HG03045 (cell line): ENCODE measurements around the gene PLEKHG2.
"Not testable (repeated sequence)": the region's sequence is repeated elsewhere in the genome, so short reads cannot be mapped to it uniquely, and the experiment has no call there.

Experiments
- ATAC-seq: cut with Tn5 transposase; IDR thresholded peaks from one replicate; pipeline ENCODE4 v1.9.1; 2021; ENCODE audit warnings: mild to moderate bottlenecking, moderate library complexity; ENCODE audit not compliant: unreplicated experiment

Gene PLEKHG2, protein sequence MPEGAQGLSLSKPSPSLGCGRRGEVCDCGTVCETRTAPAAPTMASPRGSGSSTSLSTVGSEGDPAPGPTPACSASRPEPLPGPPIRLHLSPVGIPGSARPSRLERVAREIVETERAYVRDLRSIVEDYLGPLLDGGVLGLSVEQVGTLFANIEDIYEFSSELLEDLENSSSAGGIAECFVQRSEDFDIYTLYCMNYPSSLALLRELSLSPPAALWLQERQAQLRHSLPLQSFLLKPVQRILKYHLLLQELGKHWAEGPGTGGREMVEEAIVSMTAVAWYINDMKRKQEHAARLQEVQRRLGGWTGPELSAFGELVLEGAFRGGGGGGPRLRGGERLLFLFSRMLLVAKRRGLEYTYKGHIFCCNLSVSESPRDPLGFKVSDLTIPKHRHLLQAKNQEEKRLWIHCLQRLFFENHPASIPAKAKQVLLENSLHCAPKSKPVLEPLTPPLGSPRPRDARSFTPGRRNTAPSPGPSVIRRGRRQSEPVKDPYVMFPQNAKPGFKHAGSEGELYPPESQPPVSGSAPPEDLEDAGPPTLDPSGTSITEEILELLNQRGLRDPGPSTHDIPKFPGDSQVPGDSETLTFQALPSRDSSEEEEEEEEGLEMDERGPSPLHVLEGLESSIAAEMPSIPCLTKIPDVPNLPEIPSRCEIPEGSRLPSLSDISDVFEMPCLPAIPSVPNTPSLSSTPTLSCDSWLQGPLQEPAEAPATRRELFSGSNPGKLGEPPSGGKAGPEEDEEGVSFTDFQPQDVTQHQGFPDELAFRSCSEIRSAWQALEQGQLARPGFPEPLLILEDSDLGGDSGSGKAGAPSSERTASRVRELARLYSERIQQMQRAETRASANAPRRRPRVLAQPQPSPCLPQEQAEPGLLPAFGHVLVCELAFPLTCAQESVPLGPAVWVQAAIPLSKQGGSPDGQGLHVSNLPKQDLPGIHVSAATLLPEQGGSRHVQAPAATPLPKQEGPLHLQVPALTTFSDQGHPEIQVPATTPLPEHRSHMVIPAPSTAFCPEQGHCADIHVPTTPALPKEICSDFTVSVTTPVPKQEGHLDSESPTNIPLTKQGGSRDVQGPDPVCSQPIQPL (N-terminal part only)

GRCh38 chr19:39412100-39412866 is at the start of gene PLEKHG2:
PLEKHG2 (plus strand) TSS chr19:39412669; CDS start chr19:39414087, 1,418 bp downstream.
- peak; percentile 55 for ATAC-seq

DNA sequence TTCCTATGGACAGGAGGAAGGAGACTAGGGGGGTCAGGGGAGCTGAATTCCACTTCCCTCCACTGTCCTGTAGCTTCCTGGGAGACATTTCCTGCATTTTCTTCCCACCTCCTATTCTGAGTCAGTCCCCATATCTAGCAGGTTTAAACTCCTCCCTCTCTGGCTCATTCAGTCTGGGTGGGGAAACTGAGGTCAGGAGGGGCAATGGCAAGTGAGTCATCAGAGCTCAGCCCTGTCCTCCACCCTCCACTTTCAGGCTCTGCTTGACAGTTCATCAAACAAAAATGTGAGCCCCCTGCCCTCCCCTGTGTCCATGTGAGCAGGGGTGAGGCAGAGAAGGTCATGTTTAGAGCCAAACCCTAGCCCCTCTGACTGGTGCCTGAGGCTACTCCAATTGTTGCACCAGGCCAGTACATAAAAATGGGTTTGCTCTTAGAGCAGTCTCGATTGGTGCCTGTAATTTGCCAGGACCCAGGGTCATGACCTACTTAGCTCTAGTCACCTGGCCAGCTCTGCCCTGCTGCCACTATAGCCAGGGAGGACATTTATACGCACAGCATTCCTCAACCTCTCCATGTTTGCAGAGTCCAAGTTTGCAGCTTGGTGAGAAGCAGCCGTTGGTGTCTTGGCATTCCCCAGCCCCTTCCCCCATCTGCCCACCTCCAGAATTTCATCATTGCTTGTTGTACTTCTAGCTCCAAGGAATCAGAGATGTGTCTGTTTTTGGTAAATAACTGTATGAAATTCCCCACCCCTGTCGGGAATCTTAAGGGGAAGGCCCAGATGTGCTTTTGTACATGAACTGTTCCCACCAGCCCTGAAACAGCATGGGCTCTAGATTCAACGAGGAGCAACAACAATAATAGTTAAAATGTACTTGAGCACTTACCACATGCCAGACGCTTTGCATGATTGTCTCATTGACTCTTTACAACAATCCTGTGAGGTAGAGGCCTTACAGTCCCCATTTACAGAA is 49.5 kb upstream of the PLEKHG2 start:
- ATAC-seq, result no peak

GRCh38 chr19:39363901-39364457 is 48.5 kb upstream of the PLEKHG2 start:
- ATAC-seq, result no peak

GRCh38 chr19:39365531-39365930 is 46.9 kb upstream of the PLEKHG2 start:
- no peak for ATAC-seq

DNA sequence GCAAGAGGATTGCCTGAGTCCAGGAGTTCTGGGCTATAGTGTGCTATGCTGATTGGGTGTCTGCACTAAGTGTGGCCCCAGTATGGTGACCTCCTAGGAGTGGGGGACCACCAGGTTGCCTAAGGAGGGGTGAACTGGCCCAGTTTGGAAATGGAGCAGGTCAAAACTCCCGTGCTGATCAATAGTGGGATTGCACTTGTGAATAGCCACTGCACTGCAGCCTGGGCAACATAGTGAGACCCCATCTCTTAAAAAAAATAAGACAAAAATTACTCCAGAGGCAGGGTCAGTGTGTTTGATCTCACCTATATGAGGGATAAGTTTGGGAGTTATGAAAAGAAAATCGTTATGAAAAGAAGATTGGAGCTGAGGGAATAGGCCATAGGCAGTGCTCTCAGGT is 43.3 kb upstream of the PLEKHG2 start:
- ATAC-seq, result no peak

GRCh38 chr19:39370735-39371134 is 41.7 kb upstream of the PLEKHG2 start:
- no peak for ATAC-seq

GRCh38 chr19:39372047-39372802 is 40.2 kb upstream of the PLEKHG2 start:
- ATAC-seq, result no peak

DNA sequence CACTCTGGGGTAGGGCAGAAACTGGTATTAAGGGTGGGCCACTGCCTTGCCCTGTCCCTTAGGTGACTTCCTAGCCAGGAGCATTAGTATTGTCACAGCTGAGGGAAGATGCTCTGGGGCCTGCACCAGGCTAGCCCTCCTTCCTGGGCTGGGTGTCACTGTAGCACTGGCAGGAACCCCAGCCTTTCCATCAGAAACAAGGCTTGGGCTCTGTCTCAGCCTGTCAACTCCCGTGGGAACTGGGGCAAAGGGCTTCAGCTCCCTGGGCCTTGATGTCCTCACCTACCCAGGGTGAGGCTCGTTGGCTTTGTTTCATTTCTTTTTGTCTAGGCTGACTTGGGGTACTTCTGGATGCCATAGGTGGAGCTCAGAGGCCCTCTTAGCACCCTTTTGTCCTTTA is 39.5 kb upstream of the PLEKHG2 start:
- ATAC-seq, result no peak

DNA sequence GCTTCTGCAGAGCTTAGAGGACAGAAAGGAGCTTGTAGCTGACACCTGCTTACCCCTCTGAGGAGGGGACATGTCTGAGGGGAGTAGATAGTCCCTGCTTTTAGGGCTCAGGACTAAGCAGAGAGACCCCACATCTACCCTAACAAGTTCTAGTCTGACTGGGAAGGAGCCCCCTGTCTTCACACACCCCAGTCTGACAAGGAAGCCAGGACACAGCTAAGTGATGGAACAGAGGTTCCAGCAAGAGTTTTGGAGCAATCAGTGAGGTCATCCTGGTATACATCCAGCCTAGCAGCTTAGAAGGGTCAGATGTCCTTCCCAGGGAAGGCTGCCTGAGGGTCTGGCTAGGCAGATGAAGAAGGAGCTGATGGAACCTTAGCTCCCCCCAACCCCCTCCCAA is 36.5 kb upstream of the PLEKHG2 start:
- ATAC-seq, result no peak

- ATAC-seq, result no peak
These were observed 34.8 kb upstream of the PLEKHG2 start for GRCh38 chr19:39377373-39378362.

- not testable (repeated sequence) for ATAC-seq
These were observed 33.1 kb upstream of the PLEKHG2 start for GRCh38 chr19:39379366-39379765.

DNA sequence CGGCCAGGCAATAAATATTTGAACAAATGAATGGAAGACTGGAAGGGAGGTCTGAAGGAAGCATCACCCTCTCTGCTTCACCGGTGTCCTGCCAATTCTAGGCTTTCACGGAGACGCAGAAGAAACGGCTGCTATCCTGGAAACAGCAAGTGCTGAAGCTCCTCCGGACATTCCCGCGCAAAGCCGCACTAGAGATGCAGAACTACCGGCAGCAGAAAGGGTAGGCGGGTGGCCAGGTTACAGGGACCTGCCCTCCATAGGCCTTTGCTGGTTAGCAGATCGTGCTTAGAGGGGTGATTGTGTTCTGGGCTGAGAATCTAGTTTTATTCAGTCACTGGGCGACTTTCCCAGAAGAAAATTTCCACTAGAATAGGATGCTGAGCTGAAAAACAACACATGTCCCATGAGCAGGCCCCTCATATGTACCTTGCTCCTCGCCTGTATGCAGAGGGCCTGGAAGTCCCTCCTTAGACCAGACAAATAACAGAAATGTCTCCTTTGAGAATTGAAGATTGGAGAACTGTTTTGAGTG is 32.5 kb upstream of the PLEKHG2 start:
- no peak for ATAC-seq

DNA sequence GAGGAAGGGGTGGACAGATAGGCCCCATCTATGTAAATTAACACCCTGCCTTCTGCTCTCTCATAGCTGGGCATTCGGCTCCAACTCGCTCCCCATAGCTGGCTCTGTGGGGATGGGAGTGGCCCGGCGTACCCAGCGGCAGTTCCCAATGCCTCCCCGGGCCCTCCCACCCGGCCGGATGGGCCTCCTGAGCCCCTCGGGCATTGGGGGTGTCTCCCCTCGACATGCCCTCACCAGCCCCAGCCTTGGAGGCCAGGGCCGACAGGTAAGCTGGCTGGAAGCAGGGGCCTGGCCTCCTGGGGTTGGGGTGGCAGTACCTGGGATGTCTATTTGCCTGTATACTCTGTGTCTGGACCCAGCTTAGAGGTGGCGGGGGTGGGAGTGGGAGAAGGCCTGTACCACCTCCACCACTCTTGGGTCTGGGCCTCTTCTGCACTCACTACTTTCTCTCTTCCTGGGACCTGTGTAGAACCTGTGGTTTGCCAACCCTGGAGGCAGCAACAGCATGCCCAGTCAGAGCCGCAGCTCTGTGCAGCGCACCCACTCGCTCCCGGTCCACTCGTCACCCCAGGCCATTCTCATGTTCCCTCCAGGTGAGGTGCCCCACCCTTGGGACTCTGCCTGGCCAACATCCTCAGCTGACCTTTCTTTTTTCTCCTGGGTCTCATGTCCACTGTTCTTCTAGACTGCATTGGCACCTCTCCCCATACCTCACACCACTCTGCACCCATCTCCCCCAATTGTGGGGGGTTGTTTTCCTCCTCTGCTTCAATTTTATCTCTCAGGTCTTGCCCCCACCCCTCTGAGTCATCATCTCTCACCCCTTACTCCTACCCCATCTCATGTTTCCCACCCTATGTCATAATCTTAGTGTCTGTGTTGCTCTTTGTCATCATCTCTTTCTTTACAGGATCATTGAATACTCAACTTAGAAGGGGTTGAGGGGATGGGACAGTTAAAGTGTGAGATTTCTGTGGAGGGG is 31.7 kb upstream of the PLEKHG2 start:
- no peak for ATAC-seq

DNA sequence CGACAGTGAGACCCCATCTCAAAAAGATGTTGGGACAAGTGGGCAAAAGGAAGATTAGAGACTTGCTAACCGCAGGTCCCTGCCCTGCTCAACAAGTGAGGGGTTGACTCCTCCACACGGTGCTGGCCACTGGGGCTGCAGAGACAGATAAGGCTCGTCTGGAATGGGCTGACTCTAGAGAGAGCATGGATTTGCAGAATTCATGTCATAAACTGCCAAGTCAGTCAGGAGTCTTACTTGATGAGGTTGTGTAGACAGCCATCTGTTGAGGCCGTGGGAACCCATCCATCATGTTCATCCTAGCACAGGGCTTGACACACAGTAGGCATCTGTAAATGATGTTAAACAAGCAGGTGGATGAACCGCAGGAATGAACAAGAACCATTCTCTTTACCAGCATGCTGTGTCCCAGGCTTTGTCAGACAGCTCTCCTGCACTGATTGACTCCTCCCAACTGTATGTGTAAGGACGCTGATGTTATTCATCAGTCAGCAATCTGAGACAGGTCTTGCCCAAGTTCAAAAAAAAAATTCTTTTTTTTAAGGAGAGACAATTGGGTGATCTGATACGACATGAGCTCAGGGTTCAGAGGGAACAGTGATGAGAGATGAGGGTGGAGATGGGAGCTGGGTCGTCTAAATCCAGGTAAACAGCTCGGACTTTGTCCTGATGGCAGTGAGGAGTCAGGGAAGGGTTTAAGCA is 30.4 kb upstream of the PLEKHG2 start:
- ATAC-seq, result no peak
